GM19240 (cell line): ENCODE results near the gene RBM28.

ENCODE experiments used
- DNase-seq: peaks from one replicate; pipeline ENCODE4 v3.0.0; 2011; ENCODE audit warnings: low spot score; ENCODE audit not compliant: insufficient read length

Gene RBM28

GRCh38 chr7:128374041-128374440 lies 30.3 kb upstream of the RBM28 start:
- no peak for DNase-seq

GRCh38 chr7:128373606-128374005 lies 29.9 kb upstream of the RBM28 start:
- no peak for DNase-seq

- DNase-seq: no peak
These were observed 26.8 kb upstream of the RBM28 start for GRCh38 chr7:128370491-128370890.

GRCh38 chr7:128366986-128367385 lies 23.3 kb upstream of the RBM28 start:
- no peak for DNase-seq

- no peak for DNase-seq
These were observed 22.6 kb upstream of the RBM28 start for GRCh38 chr7:128366300-128366699.

GRCh38 chr7:128365432-128365831 lies 21.7 kb upstream of the RBM28 start:
- DNase-seq: no peak

- no peak for DNase-seq
These were observed 20.6 kb upstream of the RBM28 start for GRCh38 chr7:128364166-128364870.

GRCh38 chr7:128363261-128363721 lies 19.6 kb upstream of the RBM28 start:
- DNase-seq: no peak

- DNase-seq: no peak
These were observed 19.0 kb upstream of the RBM28 start for GRCh38 chr7:128362670-128363069.

- no peak for DNase-seq
These were observed 18.0 kb upstream of the RBM28 start, which contains the start of gene PRRT4 for GRCh38 chr7:128361411-128362379. PRRT4 (minus strand) TSS chr7:128361690.

GRCh38 chr7:128360359-128360678 lies 16.6 kb upstream of the RBM28 start:
- DNase-seq: no peak

- DNase-seq: no peak
These were observed 16.2 kb upstream of the RBM28 start for GRCh38 chr7:128359939-128360338.

GRCh38 chr7:128359336-128359735 lies 15.6 kb upstream of the RBM28 start:
- no peak for DNase-seq

- no peak for DNase-seq
These were observed 14.5 kb upstream of the RBM28 start for GRCh38 chr7:128358233-128358632.

GRCh38 chr7:128357217-128357613 lies 13.5 kb upstream of the RBM28 start:
- DNase-seq: no peak

- DNase-seq: no peak
These were observed 13.0 kb upstream of the RBM28 start for GRCh38 chr7:128356546-128357216.

- no peak for DNase-seq
These were observed 9.9 kb upstream of the RBM28 start for GRCh38 chr7:128353610-128354009.

GRCh38 chr7:128353189-128353588 lies 9.5 kb upstream of the RBM28 start:
- DNase-seq: no peak

GRCh38 chr7:128352636-128353035 lies 8.9 kb upstream of the RBM28 start:
- no peak for DNase-seq

GRCh38 chr7:128352153-128352537 lies 8.4 kb upstream of the RBM28 start:
- DNase-seq: no peak

- no peak for DNase-seq
These were observed 7.8 kb upstream of the RBM28 start for GRCh38 chr7:128351296-128352152.
